Measurements from ENCODE around the gene APOBEC4.

Gene APOBEC4

GRCh38 chr1:183597656-183598347, 55.3 kb downstream of the APOBEC4 start:
- DNase-seq = no peak

- DNase-seq = no peak
Observed at GRCh38 chr1:183596500-183596899, 56.6 kb downstream of the APOBEC4 start.
